Body of pancreas (tissue), 4 donors: ENCODE measurements around the gene C8G. TPM values are rescaled to one million over a fixed set of nuclear protein-coding genes. Genes with fewer than 3 reads are reported as not detected.

ENCODE experiments used
- ATAC-seq: fragments of 150-250 bp; one replicate; pipeline ENCODE4 v1.9.1; 2016
- DNase-seq, 4 donors: peaks; one replicate each; pipeline ENCODE4 v3.0.0-alpha.2; 2019
- H3K27ac ChIP-seq, 4 donors: fragments of 200-600 bp; sonication (generic); 1 replicate in 3 of 4; 2 replicates in 1 of 4; pipeline versions ENCODE4 v1.5.1 to v1.6.1; 2016 to 2019; ENCODE audit warnings: mild to moderate bottlenecking in 1 of 4, mixed read lengths in 1 of 4, moderate library complexity in 1 of 4
- H3K27me3 ChIP-seq, 2 donors: fragments of 200-600 bp; sonication (generic); one replicate each; pipeline ENCODE4 v1.6.0; 2016; ENCODE audit warnings: mild to moderate bottlenecking in 1 of 2
- H3K36me3 ChIP-seq, 2 donors: fragments of 200-600 bp; sonication (generic); replicated peaks in 1 of 2; 2 replicates each; pipeline ENCODE4 v1.5.1; 2016; ENCODE audit warnings: low read depth in 2 of 2; ENCODE audit not compliant: insufficient read depth in 1 of 2
- H3K4me1 ChIP-seq: fragments of 200-600 bp; sonication (generic); one replicate; pipeline ENCODE4 v1.6.0; 2016
- H3K4me3 ChIP-seq, 2 donors: fragments of 200-600 bp; sonication (generic); 1 replicate in 1 of 2; 2 replicates in 1 of 2; pipeline ENCODE4 v1.5.1; 2016 to 2019
- H3K9me3 ChIP-seq, 3 donors: fragments of 200-600 bp; sonication (generic); 1 replicate in 2 of 3; 2 replicates in 1 of 3; pipeline ENCODE4 v1.5.1; 2016
- CTCF ChIP-seq, 7 experiments: fragments of 450-650 bp in 4 of 7; fragments of 200-600 bp in 3 of 7; sonication (generic) in 3 of 7; IDR thresholded peaks; one replicate each; pipeline ENCODE4 v1.5.1; 2016 to 2019; ENCODE audit warnings: antibody characterized with exemption in 7 of 7
- POLR2A ChIP-seq, 3 donors: fragments of 450-650 bp; IDR thresholded peaks; one replicate each; pipeline ENCODE4 v1.6.1; 2016; ENCODE audit warnings: antibody characterized with exemption in 3 of 3, mild to moderate bottlenecking in 2 of 3
- WGBS, 2 donors: methylation state at CpG; one replicate each; pipeline ENCODE4 v1.1.5; 2017; 5-methylcytosine and 5-hydroxymethylcytosine counted together
- intact Hi-C: fragments of 100-400 bp; cut with DNase I; formaldehyde crosslinking; loops from one replicate; pipeline ENCODE4 v1.15.1; 2023
- total RNA-seq, 2 donors: library from RNA; depleted of rRNA; stranded (reverse); fragments of >200 nt; gene quantifications; one replicate each; pipeline ENCODE4 v1.1.0, GENCODE V29; 2016

The C8G gene
- total RNA-seq, 2 donors from 2014 or later: not detected

- Histone ChIP-seq H3K4me3 (no peak overlapping the region), H3K27ac (no peak overlapping the region), H3K27me3 (no peaks in the 10 kb centered on the region), H3K4me1 (peaks cover 7% of the 10 kb centered on the region), H3K36me3 (no peaks in the 10 kb centered on the region), H3K9me3 (no peaks in the 10 kb centered on the region)
- TF ChIP-seq CTCF (IDR thresholded peaks at IDR 0.05): no peak
- TF ChIP-seq POLR2A (IDR thresholded peaks at IDR 0.05): no peak
- DNase-seq (no peak), ATAC-seq (no peak)
- intact Hi-C loops: no loop called here
- 62 to 76% methylated on average over 8 to 16 of the region's 22 CpGs for WGBS, 2 donors
Observed at GRCh38 chr9:136964171-136964689, 19.2 kb downstream of the C8G start.

DNA sequence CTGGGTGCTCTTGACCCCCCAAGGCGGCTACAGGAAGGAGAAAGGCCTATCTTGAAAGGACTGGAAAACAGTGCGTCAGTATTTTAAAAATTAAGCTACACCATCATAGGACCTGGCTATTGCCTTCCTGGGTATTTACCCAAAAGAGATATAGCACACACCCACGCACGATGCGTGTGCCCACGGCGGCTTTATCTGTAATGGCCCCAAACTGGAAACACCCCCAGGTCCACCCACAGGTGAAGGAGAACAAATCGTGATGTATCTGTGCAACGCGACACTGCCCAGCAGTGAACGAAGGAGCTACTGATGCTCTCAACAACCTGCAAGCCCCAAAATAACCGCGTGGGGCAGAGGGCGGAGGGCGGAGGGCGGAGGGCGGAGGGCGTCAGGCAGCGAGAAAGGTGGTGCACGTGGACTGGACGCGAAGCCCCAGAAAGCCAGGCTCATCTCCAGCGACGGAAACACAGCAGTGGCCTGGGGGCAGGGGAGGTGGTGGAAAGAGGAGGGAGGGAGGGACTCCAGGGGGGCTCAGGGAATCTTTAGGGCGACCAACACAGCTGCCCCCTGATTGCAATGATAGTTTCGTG, 19.9 kb downstream of the C8G start:
- H3K4me1 ChIP-seq: peaks cover 7% of the 10 kb centered on the region
- DNase-seq (no peak), ATAC-seq (no peak)
- no peak for TF ChIP-seq POLR2A (IDR thresholded peaks at IDR 0.05)
- TF ChIP-seq CTCF (IDR thresholded peaks at IDR 0.05): no peak
- intact Hi-C loops: no loop called here
- no peak overlapping the region for H3K27ac ChIP-seq
- no peaks in the 10 kb centered on the region for H3K27me3 ChIP-seq
- no peak overlapping the region for H3K4me3 ChIP-seq
- H3K36me3 ChIP-seq: no peaks in the 10 kb centered on the region
- WGBS, 2 donors: 78 to 81% methylated on average over 21 to 25 of the region's 26 CpGs
- no peaks in the 10 kb centered on the region for H3K9me3 ChIP-seq

GRCh38 chr9:136965771-136966484, 20.9 kb downstream of the C8G start:
- Histone ChIP-seq H3K9me3 (no peaks in the 10 kb centered on the region), H3K4me3 (no peak overlapping the region), H3K4me1 (peaks cover 7% of the 10 kb centered on the region), H3K27ac (no peak overlapping the region), H3K36me3 (no peaks in the 10 kb centered on the region), H3K27me3 (no peaks in the 10 kb centered on the region)
- intact Hi-C loops: no loop called here
- 14 to 18% methylated on average over 23 of the region's 23 CpGs for WGBS, 2 donors
- TF ChIP-seq POLR2A (IDR thresholded peaks at IDR 0.05) (no peak), CTCF (IDR thresholded peaks at IDR 0.05) (no peak)
- DNase-seq: no peak
- no peak for ATAC-seq

GRCh38 chr9:136968333-136969127, 23.5 kb downstream of the C8G start:
- Histone ChIP-seq H3K27me3 (no peaks in the 10 kb centered on the region), H3K27ac (no peak overlapping the region), H3K4me3 (no peak overlapping the region), H3K9me3 (no peaks in the 10 kb centered on the region), H3K36me3 (no peaks in the 10 kb centered on the region), H3K4me1 (peaks cover 7% of the 10 kb centered on the region)
- TF ChIP-seq CTCF (IDR thresholded peaks at IDR 0.05) (no peak), POLR2A (IDR thresholded peaks at IDR 0.05) (no peak)
- ATAC-seq (no peak), DNase-seq (no peak)
- intact Hi-C loops: no loop called here
- WGBS, 2 donors: 51 to 76% methylated on average over 3 to 15 of the region's 17 CpGs
